ENCODE measurements around the gene KIF26B. TPM values are rescaled to one million over a fixed set of nuclear protein-coding genes. Genes with fewer than 3 reads are reported as not detected.

KIF26B gene
- polyA plus RNA-seq, 1 donor (not counting 4 experiments of a cell fraction or from before 2014, with no cell fraction given): 0.58 TPM

DNA sequence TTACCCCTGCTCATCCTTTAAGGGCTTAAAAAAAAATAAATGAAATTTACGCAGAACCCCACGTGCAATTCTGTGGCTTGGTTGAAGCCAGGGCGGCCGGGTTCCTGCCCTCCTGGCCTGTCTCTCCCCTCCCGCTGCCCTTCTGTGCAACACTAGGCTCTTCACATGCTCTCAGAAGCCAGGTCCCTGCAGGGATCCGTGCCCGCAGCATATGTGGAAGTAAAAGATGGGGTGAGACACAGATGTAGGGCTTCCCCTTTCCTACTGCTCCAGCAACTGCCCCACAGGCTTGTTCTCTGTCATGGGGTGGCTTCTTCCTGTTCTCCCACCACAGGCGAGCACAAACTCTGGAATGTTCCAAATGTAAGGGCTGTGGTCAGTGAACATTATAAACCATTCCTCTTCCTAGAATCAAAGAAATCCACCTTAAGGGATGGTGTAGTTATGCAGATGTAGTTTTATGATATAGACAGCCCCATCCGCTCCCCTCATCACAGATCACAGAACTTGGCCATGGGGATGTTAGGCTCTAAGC lies 535.4 kb downstream of the KIF26B start:
- dilution Hi-C loops (cut with MboI; ENCODE audit: extremely low pct_ligation_motif_present, low sequenced_read_pairs): no loop called here

DNA sequence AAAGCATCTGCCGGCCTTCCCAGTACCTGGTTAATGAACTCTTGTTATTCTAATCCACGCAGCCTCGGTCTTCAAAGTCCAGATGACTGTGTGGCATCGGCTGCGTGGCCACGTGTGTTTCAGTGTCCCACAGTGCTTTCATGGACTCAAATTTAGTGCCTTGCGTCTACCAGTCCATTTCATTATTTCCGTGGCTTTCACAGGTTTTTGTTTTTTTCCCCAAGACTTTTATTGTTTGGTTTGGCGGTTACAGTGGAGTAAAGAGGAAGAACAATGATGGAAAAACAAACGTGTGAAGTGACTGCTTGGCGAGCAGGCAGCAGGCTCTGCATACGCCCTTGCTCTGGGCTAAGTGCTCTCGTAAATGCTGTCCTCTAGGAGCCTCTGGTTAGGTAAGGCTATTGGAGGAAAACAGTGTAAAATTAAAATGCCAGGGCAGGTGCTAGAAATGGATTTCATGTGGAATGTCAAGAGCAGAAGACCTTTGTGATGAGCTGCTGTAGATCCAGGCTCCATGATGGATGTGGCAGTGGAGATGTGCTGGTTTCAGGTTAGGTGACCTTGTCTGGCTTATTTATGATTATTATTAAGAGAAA lies 536.3 kb downstream of the KIF26B start:
- Histone ChIP-seq H4K20me1 (ENCODE audit: control insufficient read depth, extremely low read depth, insufficient read depth, low read length) (no peaks in the 10 kb centered on the region), H3K4me3 (ENCODE audit: control insufficient read depth in 2 of 3, extremely low read depth in 1 of 3, insufficient read depth in 2 of 3, low read depth in 1 of 3, low read length in 3 of 3) (no peak overlapping the region), H3K4me1 (ENCODE audit: control insufficient read depth, extremely low read depth, insufficient read depth, low read length) (no peaks in the 10 kb centered on the region), H3K27ac (ENCODE audit: control insufficient read depth, insufficient read depth, low read length) (no peak overlapping the region), H3K4me2 (ENCODE audit: control insufficient read depth, extremely low read depth, insufficient read depth, low read depth, low read length) (no peak overlapping the region), H3K9ac (ENCODE audit: control insufficient read depth, extremely low read depth, insufficient read depth, low read length) (no peak overlapping the region), H3K27me3 (ENCODE audit: control insufficient read depth, extremely low read depth, insufficient read depth, low read length) (no peaks in the 10 kb centered on the region), H2AFZ (ENCODE audit: control insufficient read depth, low read length) (no peak overlapping the region), H3K9me3 (ENCODE audit: control insufficient read depth, low read depth, low read length) (peaks cover 2% of the 10 kb centered on the region), H3K9me1 (ENCODE audit: control insufficient read depth, extremely low read depth, insufficient read depth, low read length) (no peaks in the 10 kb centered on the region), H3K79me2 (ENCODE audit: control insufficient read depth, insufficient read depth, low read length) (no peaks in the 10 kb centered on the region), H3K36me3 (ENCODE audit: control insufficient read depth in 2 of 2, extremely low read depth in 1 of 2, insufficient read depth in 2 of 2, low read length in 2 of 2) (no peaks in the 10 kb centered on the region)
- no peak for TF ChIP-seq EZH2 (IDR thresholded peaks at IDR 0.05; ENCODE audit: low read length)
- TF ChIP-seq, protein P1, sequence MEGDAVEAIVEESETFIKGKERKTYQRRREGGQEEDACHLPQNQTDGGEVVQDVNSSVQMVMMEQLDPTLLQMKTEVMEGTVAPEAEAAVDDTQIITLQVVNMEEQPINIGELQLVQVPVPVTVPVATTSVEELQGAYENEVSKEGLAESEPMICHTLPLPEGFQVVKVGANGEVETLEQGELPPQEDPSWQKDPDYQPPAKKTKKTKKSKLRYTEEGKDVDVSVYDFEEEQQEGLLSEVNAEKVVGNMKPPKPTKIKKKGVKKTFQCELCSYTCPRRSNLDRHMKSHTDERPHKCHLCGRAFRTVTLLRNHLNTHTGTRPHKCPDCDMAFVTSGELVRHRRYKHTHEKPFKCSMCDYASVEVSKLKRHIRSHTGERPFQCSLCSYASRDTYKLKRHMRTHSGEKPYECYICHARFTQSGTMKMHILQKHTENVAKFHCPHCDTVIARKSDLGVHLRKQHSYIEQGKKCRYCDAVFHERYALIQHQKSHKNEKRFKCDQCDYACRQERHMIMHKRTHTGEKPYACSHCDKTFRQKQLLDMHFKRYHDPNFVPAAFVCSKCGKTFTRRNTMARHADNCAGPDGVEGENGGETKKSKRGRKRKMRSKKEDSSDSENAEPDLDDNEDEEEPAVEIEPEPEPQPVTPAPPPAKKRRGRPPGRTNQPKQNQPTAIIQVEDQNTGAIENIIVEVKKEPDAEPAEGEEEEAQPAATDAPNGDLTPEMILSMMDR (optimal IDR thresholded peaks at IDR 0.05 in 1 of 3, IDR thresholded peaks at IDR 0.05 in 1 of 3, conservative IDR thresholded peaks at IDR 0.05 in 1 of 3; ENCODE audit: extremely low read depth in 1 of 3, insufficient read depth in 2 of 3, low read length in 3 of 3): no peak
- FAIRE-seq: no peak
- DNase-seq (ENCODE audit: low read depth, low spot score): no peak
- dilution Hi-C loops (cut with MboI; ENCODE audit: extremely low pct_ligation_motif_present, low sequenced_read_pairs): no loop called here

More for the DNA sequence above, 535.4 kb downstream of the KIF26B start:
- Histone ChIP-seq H3K9me1 (ENCODE audit: control insufficient read depth, extremely low read depth, insufficient read depth, low read length) (no peaks in the 10 kb centered on the region), H3K4me1 (ENCODE audit: control insufficient read depth, extremely low read depth, insufficient read depth, low read length) (no peaks in the 10 kb centered on the region), H3K36me3 (ENCODE audit: control insufficient read depth in 2 of 2, extremely low read depth in 1 of 2, insufficient read depth in 2 of 2, low read length in 2 of 2) (no peaks in the 10 kb centered on the region), H3K27ac (ENCODE audit: control insufficient read depth, insufficient read depth, low read length) (no peak overlapping the region), H3K27me3 (ENCODE audit: control insufficient read depth, extremely low read depth, insufficient read depth, low read length) (no peaks in the 10 kb centered on the region), H3K9ac (ENCODE audit: control insufficient read depth, extremely low read depth, insufficient read depth, low read length) (no peak overlapping the region), H2AFZ (ENCODE audit: control insufficient read depth, low read length) (no peak overlapping the region), H3K9me3 (ENCODE audit: control insufficient read depth, low read depth, low read length) (peaks cover 2% of the 10 kb centered on the region), H3K4me3 (ENCODE audit: control insufficient read depth in 2 of 3, extremely low read depth in 1 of 3, insufficient read depth in 2 of 3, low read depth in 1 of 3, low read length in 3 of 3) (no peak overlapping the region), H3K4me2 (ENCODE audit: control insufficient read depth, extremely low read depth, insufficient read depth, low read depth, low read length) (no peak overlapping the region), H4K20me1 (ENCODE audit: control insufficient read depth, extremely low read depth, insufficient read depth, low read length) (no peaks in the 10 kb centered on the region), H3K79me2 (ENCODE audit: control insufficient read depth, insufficient read depth, low read length) (no peaks in the 10 kb centered on the region)
- no peak for TF ChIP-seq EZH2 (IDR thresholded peaks at IDR 0.05; ENCODE audit: low read length)
- DNase-seq (ENCODE audit: low read depth, low spot score) (no peak), FAIRE-seq (no peak)

DNA sequence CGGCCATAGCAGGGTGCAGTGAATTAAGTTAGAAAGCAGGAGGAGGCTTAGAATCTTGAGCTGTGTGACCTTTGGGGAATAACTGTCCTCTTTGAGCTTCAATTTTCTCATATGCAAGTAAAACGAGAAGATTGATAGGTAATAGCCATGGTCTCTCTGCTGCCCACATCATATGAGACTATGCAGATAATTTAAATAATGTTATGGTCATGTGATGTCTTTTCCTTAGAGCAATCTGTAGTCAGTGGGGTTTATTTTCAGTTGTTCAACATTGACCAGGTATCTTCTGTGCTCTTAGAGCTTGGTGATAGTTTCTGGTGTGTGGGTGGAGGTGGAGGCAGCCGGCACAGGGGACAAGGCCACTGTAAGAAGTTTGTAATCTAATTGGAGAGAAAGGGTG lies 537.1 kb downstream of the KIF26B start:
- Histone ChIP-seq H3K9ac (ENCODE audit: control insufficient read depth, extremely low read depth, insufficient read depth, low read length) (no peak overlapping the region), H4K20me1 (ENCODE audit: control insufficient read depth, extremely low read depth, insufficient read depth, low read length) (no peaks in the 10 kb centered on the region), H3K9me1 (ENCODE audit: control insufficient read depth, extremely low read depth, insufficient read depth, low read length) (no peaks in the 10 kb centered on the region), H3K27ac (ENCODE audit: control insufficient read depth, insufficient read depth, low read length) (no peak overlapping the region), H3K9me3 (ENCODE audit: control insufficient read depth, low read depth, low read length) (no peaks in the 10 kb centered on the region), H3K4me1 (ENCODE audit: control insufficient read depth, extremely low read depth, insufficient read depth, low read length) (no peaks in the 10 kb centered on the region), H3K4me2 (ENCODE audit: control insufficient read depth, extremely low read depth, insufficient read depth, low read depth, low read length) (no peak overlapping the region), H2AFZ (ENCODE audit: control insufficient read depth, low read length) (no peak overlapping the region), H3K36me3 (ENCODE audit: control insufficient read depth in 2 of 2, extremely low read depth in 1 of 2, insufficient read depth in 2 of 2, low read length in 2 of 2) (no peaks in the 10 kb centered on the region), H3K27me3 (ENCODE audit: control insufficient read depth, extremely low read depth, insufficient read depth, low read length) (no peaks in the 10 kb centered on the region), H3K4me3 (ENCODE audit: control insufficient read depth in 2 of 3, extremely low read depth in 1 of 3, insufficient read depth in 2 of 3, low read depth in 1 of 3, low read length in 3 of 3) (no peak overlapping the region), H3K79me2 (ENCODE audit: control insufficient read depth, insufficient read depth, low read length) (no peaks in the 10 kb centered on the region)
- TF ChIP-seq, protein P1 (optimal IDR thresholded peaks at IDR 0.05 in 1 of 3, IDR thresholded peaks at IDR 0.05 in 1 of 3, conservative IDR thresholded peaks at IDR 0.05 in 1 of 3; ENCODE audit: extremely low read depth in 1 of 3, insufficient read depth in 2 of 3, low read length in 3 of 3): no peak
- no peak for TF ChIP-seq EZH2 (IDR thresholded peaks at IDR 0.05; ENCODE audit: low read length)
- FAIRE-seq (no peak), DNase-seq (ENCODE audit: low read depth, low spot score) (no peak)
- dilution Hi-C loops (cut with MboI; ENCODE audit: extremely low pct_ligation_motif_present, low sequenced_read_pairs): no loop called here
